ENCODE data around the gene SPEF1.

Gene SPEF1

DNA sequence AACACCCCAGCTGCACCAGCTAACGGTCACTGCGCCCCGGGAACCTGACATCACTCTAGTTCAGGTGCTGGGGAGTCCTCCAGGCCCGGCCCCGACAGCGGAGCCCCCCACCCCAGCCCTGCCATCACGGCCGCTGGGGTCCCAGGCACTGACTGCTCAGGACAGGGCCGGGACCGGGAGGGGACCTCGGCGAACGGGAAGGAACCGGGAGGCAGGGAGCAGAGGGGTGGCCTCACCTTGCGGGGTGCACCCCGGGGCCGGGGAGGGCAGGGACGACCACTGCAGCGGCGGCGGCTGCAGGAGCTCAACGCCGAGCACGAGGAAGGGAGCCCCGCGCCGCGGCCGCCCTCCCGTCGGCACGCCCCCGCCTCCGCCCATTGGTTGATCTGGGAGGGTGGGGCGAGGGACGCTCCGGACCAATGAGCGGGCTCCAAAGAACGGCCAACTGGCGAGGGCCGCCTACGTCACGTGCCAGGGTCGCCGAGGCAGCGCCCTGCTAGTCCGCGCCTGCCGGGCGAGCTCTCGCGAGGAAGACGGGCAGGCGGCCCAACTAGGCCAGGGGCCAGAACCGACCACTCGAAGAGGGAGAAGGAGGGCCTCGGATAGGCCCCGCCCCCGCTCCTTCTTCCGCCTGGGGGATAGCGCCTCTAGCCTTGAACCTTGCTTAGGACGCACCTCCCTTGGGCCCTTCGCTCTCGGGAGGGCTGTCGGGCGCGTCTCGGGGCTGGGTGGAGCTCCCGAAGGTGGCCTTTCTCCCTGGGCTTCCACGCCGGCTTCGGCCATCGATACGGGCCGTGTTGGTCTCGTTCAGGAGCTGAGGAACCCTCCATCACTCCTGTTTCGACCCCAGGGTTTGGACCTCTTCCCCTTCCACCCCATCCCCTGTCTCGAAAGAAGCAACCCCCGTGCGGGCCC, 13.6 kb downstream of the SPEF1 start, which contains the start of gene ADISSP:
Gene ADISSP (minus strand): TSS at position 327 of the 915 bp plus-strand sequence. CDS start 7,653 bp downstream, outside the sequence.
- DNase-seq (ENCODE audit: low read depth in 2 of 2, low spot score in 1 of 2), result peak; percentile 85 to 94

DNA sequence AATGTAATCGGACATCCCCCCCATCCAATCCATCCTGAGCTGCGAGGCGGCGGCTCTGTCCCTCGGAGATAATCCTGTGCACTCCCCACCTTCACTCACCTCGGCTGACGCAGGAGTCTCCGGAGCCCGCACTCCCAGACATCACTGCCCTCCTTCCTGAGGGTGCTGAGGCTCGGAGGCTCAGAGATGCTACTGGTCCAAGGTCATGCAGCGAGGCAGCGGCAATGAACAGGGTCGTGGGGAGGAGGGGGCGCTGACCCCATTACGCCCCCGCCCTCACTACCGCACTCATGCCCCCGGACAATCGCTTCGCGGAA, 14.2 kb downstream of the SPEF1 start:
- DNase-seq (ENCODE audit: low read depth in 2 of 2, low spot score in 1 of 2), result no peak

DNA sequence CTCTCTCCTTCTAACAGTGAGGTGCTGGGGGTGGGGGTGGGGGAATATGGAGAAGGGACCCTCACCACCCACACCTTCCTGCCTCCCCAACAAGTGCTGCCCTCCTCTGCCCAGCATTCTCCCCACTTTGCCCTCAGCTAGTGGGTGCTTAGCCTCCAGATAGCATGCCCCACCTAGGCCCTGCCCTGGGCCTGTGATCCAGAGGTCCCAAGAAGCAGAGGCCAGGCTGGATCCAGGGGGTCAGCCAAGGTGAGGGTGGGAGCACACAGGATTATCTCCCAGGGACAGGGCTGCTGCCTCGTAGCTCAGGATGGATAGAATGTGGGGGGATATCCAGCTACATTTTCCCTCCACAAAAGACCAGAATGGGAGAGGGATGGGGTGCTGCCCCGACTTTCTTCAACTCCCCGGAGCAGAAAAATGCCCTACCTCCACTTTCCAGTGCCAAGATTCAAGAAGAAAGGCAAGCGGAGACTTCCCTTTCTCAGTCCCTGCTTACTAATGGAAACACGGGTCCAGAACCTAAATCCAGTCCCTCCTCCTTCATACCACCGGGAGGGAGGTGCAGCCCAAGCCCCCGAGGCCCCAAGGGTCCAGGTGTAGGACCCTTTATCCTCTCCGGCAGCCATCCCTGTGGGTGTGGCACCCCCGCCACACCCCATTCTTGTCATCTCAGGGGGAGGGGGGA, 14.7 kb downstream of the SPEF1 start:
- DNase-seq (ENCODE audit: low read depth in 2 of 2, low spot score in 1 of 2), result no peak

DNA sequence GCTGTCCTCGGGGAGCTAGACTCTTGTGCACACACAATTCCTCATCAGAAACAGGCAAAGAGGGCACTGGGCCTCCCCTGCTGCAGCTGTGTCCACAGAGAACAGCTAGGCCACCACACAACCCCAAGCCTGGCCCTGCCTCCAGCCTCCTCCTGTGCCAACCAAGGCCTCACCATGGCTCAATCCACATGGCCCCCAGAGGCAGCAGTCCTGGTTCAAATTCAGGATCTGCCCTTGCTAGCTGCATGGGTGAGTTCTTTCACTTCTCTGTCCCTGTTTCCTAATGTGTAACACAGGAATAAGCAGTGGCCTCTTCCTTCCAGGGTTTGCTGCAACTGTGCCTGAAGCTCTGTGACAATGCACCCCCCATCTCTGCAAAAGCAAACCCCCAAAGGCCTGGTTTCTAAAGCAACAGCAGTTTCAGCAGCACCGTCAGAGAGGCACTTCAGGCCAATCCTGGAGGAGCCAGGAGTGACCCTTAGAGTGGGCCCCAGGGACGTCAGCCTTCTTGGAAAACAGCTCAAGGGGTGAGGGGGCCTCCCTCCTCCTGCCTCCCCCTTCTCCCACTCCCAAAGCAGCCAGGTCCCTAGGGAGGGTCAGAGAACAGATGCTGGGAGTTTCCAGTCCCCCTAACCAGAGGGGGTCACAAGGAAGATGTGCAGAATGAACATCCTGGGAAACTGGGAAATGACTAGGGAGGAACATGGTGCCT, 15.9 kb downstream of the SPEF1 start:
- DNase-seq (ENCODE audit: low read depth in 2 of 2, low spot score in 1 of 2), result no peak

DNA sequence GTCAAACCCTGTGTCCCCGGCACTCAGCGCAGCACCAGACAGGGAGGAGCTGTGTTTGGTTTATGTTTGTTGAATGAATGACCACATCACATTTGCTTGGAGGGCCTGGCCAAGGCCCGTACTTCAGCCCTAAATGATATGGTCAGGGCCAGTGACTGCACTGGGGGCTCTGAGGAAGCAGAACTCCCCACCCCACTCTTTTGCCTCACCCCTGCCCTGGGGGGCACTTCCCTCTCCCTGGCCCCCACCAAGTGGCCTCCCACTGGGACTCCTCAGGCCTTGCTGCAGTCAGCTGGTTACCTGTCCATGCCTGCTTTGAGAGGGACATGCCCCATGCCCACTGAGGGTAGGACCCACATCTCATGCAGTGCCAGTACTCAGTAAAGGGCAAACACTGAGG, 16.6 kb downstream of the SPEF1 start:
- DNase-seq (ENCODE audit: low read depth in 2 of 2, low spot score in 1 of 2), result no peak

GRCh38 chr20:3763671-3764601, 17.3 kb downstream of the SPEF1 start:
- DNase-seq (ENCODE audit: low read depth in 2 of 2, low spot score in 1 of 2), result no peak

GRCh38 chr20:3760655-3761348, 20.4 kb downstream of the SPEF1 start:
- no peak for DNase-seq (ENCODE audit: low read depth in 2 of 2, low spot score in 1 of 2)

DNA sequence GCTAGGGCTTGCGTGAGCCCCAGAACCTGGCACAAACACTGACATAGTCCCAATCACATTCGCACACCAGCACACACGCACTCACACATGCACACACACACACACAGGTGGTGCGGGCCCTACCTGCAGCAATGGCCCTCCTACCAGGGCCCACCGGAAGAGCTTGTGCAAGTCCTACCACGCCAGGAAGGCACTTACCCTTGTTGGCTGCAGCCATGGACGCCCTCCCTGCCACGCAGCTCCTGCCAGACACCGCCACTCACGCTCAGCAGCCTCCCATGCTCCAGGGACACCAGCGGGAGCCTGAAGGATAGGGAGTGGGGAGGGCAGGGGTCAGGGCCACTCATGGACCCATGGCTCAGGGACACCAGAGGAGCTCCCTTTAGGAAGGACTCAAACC, 21.4 kb downstream of the SPEF1 start:
- DNase-seq (ENCODE audit: low read depth in 2 of 2, low spot score in 1 of 2), result no peak

DNA sequence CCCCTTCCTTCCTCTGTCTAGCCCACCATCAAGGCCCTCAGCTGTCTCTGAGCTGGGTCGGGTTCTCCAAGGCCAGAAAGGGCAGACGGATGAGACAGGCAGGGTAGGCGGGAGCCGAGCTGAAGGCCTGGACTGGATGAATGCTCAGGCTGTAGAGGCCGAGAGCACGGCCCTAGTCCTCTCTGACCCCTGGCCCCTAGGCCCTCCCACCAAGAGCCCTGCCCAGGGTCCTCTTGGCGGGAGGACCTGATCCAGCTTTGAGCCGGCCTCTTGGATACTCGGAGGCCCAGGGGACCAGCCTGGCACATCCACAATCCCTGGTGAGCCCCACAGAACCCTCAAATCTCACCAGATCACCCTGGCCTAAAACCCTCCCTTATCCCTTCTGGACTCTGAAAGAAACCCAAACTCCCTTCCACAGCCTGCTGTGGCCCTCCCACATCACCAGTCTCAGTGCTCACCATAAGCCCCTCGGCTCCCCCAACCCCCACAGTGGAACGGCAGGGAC, 21.9 kb downstream of the SPEF1 start:
- DNase-seq (ENCODE audit: low read depth in 2 of 2, low spot score in 1 of 2), result no peak

DNA sequence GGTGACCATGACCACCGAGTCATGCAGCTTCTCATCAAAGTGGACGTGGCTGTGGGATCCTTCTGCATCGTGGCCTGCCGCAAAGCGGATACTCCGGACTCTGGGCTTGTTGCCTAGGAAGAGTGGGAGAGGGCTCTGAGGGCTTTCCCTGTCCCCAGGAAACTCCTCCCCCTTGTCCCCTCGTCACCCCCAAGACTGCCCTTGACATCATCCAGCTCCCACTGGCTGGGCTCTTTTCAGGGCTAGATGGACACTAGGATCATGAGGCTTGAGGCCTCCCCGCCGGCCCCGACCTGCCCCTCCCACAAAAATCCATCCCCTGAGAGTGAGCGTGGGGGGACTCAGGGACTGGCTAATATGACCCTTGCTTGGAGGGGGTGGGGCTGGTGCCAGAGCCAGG, 22.7 kb downstream of the SPEF1 start:
- DNase-seq (ENCODE audit: low read depth in 2 of 2, low spot score in 1 of 2), result no peak

DNA sequence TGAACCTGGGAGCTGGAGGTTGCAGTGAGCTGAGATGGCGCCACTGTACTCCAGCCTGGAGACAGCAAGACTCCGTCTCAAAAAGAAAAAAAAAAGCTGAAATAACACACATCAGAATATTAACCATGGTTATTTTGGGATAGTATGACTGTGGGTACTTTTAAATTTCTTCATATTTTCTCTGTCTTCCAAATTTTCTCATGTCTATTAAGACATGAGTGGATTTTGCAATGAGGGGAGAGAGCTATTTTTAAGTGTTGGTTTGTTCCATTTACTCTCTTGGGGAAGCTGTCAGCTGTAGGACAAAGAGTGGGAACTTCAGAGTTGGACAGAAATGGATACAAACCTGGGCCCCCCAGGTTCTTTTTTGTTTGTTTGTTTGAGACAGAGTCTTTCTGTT, 24.0 kb downstream of the SPEF1 start:
- DNase-seq (ENCODE audit: low read depth in 2 of 2, low spot score in 1 of 2), result no peak

GRCh38 chr20:3755814-3756480, 25.3 kb downstream of the SPEF1 start:
- no peak for DNase-seq (ENCODE audit: low read depth in 2 of 2, low spot score in 1 of 2)

- DNase-seq (ENCODE audit: low read depth in 2 of 2, low spot score in 1 of 2), result no peak
Observed at GRCh38 chr20:3755269-3755668, 26.0 kb downstream of the SPEF1 start.

DNA sequence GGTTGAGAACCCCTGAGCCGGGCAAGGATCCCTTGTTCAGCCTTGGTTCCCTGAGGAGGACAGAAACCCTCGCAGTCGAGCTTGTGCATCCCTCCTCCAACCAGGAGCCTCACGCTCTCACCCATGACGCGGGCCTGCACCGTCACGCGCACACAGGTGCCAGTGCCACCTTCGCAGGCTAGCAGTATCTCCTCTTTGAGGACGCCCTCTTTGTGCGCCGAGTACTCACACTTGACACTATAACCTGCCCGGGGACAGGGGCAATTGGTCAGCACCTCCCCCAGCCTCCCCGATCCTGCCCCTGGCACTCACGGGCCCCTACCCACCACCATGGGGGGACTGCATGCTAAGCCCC, 27.0 kb downstream of the SPEF1 start:
- DNase-seq (ENCODE audit: low read depth in 2 of 2, low spot score in 1 of 2), result no peak

DNA sequence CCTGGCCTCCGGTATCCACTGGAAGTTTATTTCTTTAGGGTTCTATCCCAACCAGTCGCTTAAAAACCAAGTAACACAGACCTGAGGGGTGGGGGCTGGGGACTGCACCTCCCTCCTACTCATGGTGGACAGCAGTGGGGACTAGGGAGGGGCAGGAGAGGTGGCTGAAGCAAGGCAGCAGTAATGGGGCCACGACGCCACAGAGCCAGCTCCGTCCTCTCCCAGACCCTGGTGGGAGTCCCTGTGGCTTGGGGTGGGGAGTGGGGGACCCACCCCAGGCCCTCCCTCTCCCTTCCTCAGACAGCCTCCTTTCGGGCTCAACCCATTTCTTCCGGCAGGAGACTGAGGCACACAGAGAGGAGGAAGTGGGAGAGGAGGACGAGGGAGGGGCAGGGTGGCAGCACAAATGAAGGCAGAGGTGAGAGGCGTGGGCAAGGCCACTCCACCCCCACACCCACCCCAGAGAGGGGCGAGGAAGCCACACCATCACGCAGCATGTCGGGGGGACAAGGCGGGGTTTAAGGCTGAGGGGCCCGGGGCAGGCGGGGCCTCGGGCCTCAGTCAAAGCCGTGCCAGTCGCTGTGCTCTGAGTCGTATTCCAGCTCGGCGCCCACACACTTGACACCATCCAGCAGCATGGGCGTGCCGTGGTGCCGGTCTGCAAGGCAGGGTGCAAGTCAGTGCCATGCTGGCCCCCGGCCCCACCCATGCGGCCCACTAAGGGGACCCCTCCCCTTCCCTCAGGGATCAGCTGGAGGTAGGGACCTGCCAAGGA, 27.6 kb downstream of the SPEF1 start:
- DNase-seq (ENCODE audit: low read depth in 2 of 2, low spot score in 1 of 2), result no peak

DNA sequence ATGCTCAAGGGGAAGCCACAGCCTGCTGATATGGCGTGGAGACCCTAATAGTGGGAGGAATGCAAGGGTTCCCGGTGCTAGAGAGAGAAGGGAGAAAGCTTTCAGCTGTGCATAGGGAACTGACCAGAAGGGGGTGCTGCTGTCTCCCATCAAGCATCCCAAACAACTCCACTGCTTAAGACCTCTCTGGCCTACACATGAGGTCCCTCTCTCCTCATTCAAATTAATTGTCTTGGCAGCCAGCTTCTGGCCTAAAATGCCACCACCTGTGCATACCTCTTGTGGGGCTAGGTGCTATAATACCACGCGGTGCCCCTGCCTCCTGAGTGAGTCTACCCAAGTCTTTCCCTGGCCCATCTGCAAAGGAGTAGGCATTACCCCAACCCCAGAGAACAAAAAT, 28.1 kb downstream of the SPEF1 start:
- DNase-seq (ENCODE audit: low read depth in 2 of 2, low spot score in 1 of 2), result peak in 1 of 2 donors; percentile 43

GRCh38 chr20:3752386-3752759, 28.9 kb downstream of the SPEF1 start:
- DNase-seq (ENCODE audit: low read depth in 2 of 2, low spot score in 1 of 2), result no peak

GRCh38 chr20:3751675-3752385, 29.4 kb downstream of the SPEF1 start:
- DNase-seq (ENCODE audit: low read depth in 2 of 2, low spot score in 1 of 2), result no peak
